GM23338 (cell line): ENCODE data around the gene PTPN12. TPM values are rescaled to one million over a fixed set of nuclear protein-coding genes. Genes with fewer than 3 reads are reported as not detected.
A peak's percentile ranks its signal among the peaks of the same experiment; 100 is the strongest.
"Not testable (repeated sequence)": the region's sequence is repeated elsewhere in the genome, so short reads cannot be mapped to it uniquely, and the experiment has no call there.

ENCODE experiments used
- ATAC-seq: fragments of 200-7000 bp; cut with Tn5 transposase; 3 replicates; pipeline ENCODE4 v1.9.1; 2020
- DNase-seq: peaks from one replicate; pipeline ENCODE4 v3.0.0-alpha.2; 2015; ENCODE audit warnings: low spot score
- H2AFZ ChIP-seq: fragments of 200-600 bp; sonication (generic); 2 replicates; pipeline ENCODE4 v1.8.0; 2016; ENCODE audit warnings: antibody characterized with exemption, mild to moderate bottlenecking, moderate library complexity
- H3F3A ChIP-seq: fragments of 200-600 bp; sonication (generic); replicated peaks from 2 replicates; pipeline ENCODE4 v1.8.0; 2017; ENCODE audit warnings: antibody characterized with exemption, mixed run types, low read depth
- H3K27ac ChIP-seq: fragments of 200-600 bp; sonication (generic); 2 replicates; pipeline ENCODE4 v1.6.1; 2016; ENCODE audit warnings: low read depth
- H3K27me3 ChIP-seq: fragments of 200-600 bp; sonication (generic); 2 replicates; pipeline ENCODE4 v1.8.0; 2016; ENCODE audit warnings: mild to moderate bottlenecking, mixed run types, moderate library complexity; ENCODE audit not compliant: insufficient read depth
- H3K36me3 ChIP-seq: fragments of 200-600 bp; sonication (generic); 2 replicates; pipeline ENCODE4 v1.8.0; 2016; ENCODE audit warnings: mild to moderate bottlenecking; ENCODE audit not compliant: insufficient read depth
- H3K4me1 ChIP-seq: fragments of 200-600 bp; sonication (generic); 2 replicates; pipeline ENCODE4 v1.8.0; 2016; ENCODE audit warnings: mild to moderate bottlenecking, moderate library complexity; ENCODE audit not compliant: insufficient read depth
- H3K4me2 ChIP-seq: fragments of 200-600 bp; sonication (generic); 2 replicates; pipeline ENCODE4 v1.7.1; 2017; ENCODE audit warnings: mixed run types
- H3K4me3 ChIP-seq: fragments of 200-600 bp; sonication (generic); 2 replicates; pipeline ENCODE4 v1.6.1; 2016; ENCODE audit warnings: mixed run types
- H3K79me2 ChIP-seq: fragments of 200-600 bp; sonication (generic); replicated peaks from 2 replicates; pipeline ENCODE4 v1.8.0; 2017; ENCODE audit warnings: mild to moderate bottlenecking; ENCODE audit not compliant: insufficient read depth
- H3K9me2 ChIP-seq: fragments of 200-600 bp; sonication (generic); 2 replicates; pipeline ENCODE4 v1.8.0; 2017; ENCODE audit not compliant: insufficient read depth
- H4K20me1 ChIP-seq: fragments of 200-600 bp; sonication (generic); replicated peaks from 2 replicates; pipeline ENCODE4 v1.8.0; 2017; ENCODE audit warnings: mild to moderate bottlenecking; ENCODE audit not compliant: insufficient read depth
- H3K27ac Mint-ChIP-seq: 2 replicates; pipeline ENCODE4 v1.8.0; 2020; ENCODE audit warnings: inconsistent platforms, mild to moderate bottlenecking, moderate library complexity, mixed read lengths
- H3K27me3 Mint-ChIP-seq: 3 replicates; pipeline ENCODE4 v1.8.0; 2022; ENCODE audit warnings: low read depth, mild to moderate bottlenecking, moderate library complexity, mixed read lengths, inconsistent platforms; ENCODE audit not compliant: insufficient read depth, poor library complexity
- H3K36me3 Mint-ChIP-seq: 3 replicates; pipeline ENCODE4 v1.8.0; 2021; ENCODE audit warnings: low read depth, mild to moderate bottlenecking, inconsistent platforms, moderate library complexity, mixed read lengths
- H3K4me1 Mint-ChIP-seq: 3 replicates; pipeline ENCODE4 v1.8.0; 2020; ENCODE audit warnings: mild to moderate bottlenecking, inconsistent platforms, mixed read lengths
- H3K4me3 Mint-ChIP-seq: 3 replicates; pipeline ENCODE4 v1.8.0; 2021; ENCODE audit warnings: moderate library complexity, mild to moderate bottlenecking, inconsistent platforms, mixed read lengths
- H3K9me3 Mint-ChIP-seq: 3 replicates; pipeline ENCODE4 v1.8.0; 2020; ENCODE audit warnings: moderate library complexity, mild to moderate bottlenecking, inconsistent platforms, mixed read lengths
- EZH2 ChIP-seq: fragments of 200-600 bp; sonication (generic); IDR thresholded peaks from one replicate; pipeline ENCODE4 v1.8.0; 2017; ENCODE audit warnings: antibody characterized with exemption, mild to moderate bottlenecking, low read depth; ENCODE audit not compliant: unreplicated experiment
- EZH2phosphoT487 ChIP-seq: fragments of 200-600 bp; sonication (generic); IDR thresholded peaks from one replicate; pipeline ENCODE4 v1.8.1; 2018; ENCODE audit warnings: antibody characterized with exemption; ENCODE audit not compliant: unreplicated experiment
- NANOG ChIP-seq: IDR thresholded peaks from 2 replicates; pipeline ENCODE4 v1.6.1; 2016; ENCODE audit warnings: antibody characterized with exemption, borderline replicate concordance
- POLR2AphosphoS5 ChIP-seq: IDR thresholded peaks from 2 replicates; pipeline ENCODE4 v1.6.1; 2016; ENCODE audit warnings: antibody characterized with exemption, low read depth
- STAT1 ChIP-seq: IDR thresholded peaks from one replicate; pipeline ENCODE4 v1.6.1; 2016; ENCODE audit warnings: antibody characterized with exemption; ENCODE audit not compliant: unreplicated experiment
- ZNF114 ChIP-seq: fragments of 250-450 bp; sonication (Bioruptor Pico); IDR thresholded peaks from 2 replicates; pipeline ENCODE4 v1.5.0; 2020; ENCODE audit warnings: mild to moderate bottlenecking, moderate library complexity
- ZNF331 ChIP-seq: fragments of 250-450 bp; sonication (Bioruptor Pico); IDR thresholded peaks from 2 replicates; pipeline ENCODE4 v1.5.0; 2020; ENCODE audit warnings: low read depth, mild to moderate bottlenecking, moderate library complexity
- polyA plus RNA-seq: library from polyadenylated mRNA; unstranded; fragments of >200 nt; fragmentation: Nextera tagmentation; extraction: Ambion mirVana; gene quantifications from 2 replicates; pipeline ENCODE4 v1.2.1, GENCODE V29; 2016
- total RNA-seq: library from RNA; depleted of rRNA; stranded (reverse); fragments of >200 nt; shearing (Covaris generic); gene quantifications from 2 replicates; pipeline ENCODE4 v1.2.3, GENCODE V29; 2014
- TF ChIP-seq, protein P1 (sequence below), 2 experiments: fragments of 200-600 bp in 1 of 2; sonication (generic) in 1 of 2; conservative IDR thresholded peaks; 2 replicates each; pipeline versions ENCODE4 v1.5.1 to v1.6.1; 2016 to 2017; ENCODE audit warnings: antibody characterized with exemption in 2 of 2, low read depth in 2 of 2, mild to moderate bottlenecking in 2 of 2, moderate library complexity in 1 of 2
- TF ChIP-seq, protein P2 (sequence below): IDR thresholded peaks from one replicate; pipeline ENCODE4 v1.6.1; 2018; ENCODE audit warnings: antibody characterized with exemption; ENCODE audit not compliant: unreplicated experiment

PTPN12 gene
- total and polyA plus RNA-seq, 2 experiments from 2014 or later = 58.8 to 187 TPM

DNA sequence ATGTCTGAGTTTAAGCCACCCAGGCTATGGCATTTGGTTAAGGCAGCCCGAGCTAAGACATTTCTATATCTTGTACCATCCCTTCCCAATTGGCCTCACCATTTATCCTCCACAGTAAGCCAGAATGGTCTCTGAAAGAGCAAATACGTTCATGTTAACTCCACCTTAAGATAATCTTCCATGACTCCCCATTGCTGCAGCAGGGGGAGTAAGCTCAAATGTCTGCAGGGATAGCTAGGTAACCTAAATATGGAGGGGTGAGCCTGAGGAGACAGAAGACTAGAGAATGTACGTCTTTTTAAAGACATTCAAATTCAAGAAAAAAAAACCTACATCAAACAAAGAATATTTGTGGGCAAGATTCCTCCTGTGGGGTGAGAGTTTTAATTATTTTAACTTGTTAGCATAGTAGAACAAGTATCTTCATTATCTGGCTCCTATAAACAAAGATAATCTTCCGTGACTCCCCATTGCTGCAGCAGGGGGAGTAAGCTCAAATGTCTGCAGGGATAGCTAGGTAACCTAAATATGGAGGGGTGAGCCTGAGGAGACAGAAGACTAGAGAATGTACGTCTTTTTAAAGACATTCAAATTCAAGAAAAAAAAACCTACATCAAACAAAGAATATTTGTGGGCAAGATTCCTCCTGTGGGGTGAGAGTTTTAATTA lies 24.0 kb upstream of the PTPN12 start:
- peaks cover 12% of the 10 kb centered on the region; the same call in 2 of the 3 replicates for H3K36me3 Mint-ChIP-seq
- H3K27ac ChIP-seq, H3K4me3 ChIP-seq, H2AFZ ChIP-seq, H3F3A ChIP-seq, H3K4me2 ChIP-seq, H4K20me1 ChIP-seq, H3K4me3 Mint-ChIP-seq, H3K4me1 ChIP-seq, H3K79me2 ChIP-seq, H3K27me3 Mint-ChIP-seq, H3K4me1 Mint-ChIP-seq, H3K36me3 ChIP-seq, DNase-seq, H3K27ac Mint-ChIP-seq, H3K9me2 ChIP-seq, H3K27me3 ChIP-seq: not testable (repeated sequence)
- peaks cover 17% of the 10 kb centered on the region for H3K9me3 Mint-ChIP-seq
- TF ChIP-seq, protein P1, sequence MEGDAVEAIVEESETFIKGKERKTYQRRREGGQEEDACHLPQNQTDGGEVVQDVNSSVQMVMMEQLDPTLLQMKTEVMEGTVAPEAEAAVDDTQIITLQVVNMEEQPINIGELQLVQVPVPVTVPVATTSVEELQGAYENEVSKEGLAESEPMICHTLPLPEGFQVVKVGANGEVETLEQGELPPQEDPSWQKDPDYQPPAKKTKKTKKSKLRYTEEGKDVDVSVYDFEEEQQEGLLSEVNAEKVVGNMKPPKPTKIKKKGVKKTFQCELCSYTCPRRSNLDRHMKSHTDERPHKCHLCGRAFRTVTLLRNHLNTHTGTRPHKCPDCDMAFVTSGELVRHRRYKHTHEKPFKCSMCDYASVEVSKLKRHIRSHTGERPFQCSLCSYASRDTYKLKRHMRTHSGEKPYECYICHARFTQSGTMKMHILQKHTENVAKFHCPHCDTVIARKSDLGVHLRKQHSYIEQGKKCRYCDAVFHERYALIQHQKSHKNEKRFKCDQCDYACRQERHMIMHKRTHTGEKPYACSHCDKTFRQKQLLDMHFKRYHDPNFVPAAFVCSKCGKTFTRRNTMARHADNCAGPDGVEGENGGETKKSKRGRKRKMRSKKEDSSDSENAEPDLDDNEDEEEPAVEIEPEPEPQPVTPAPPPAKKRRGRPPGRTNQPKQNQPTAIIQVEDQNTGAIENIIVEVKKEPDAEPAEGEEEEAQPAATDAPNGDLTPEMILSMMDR (conservative IDR thresholded peaks at IDR 0.05; ENCODE audit: low read depth in 2 of 2) = peak in 1 of 2 experiments; percentile 32; a peak in 3 of 4 replicates
- ATAC-seq = peak; percentile 72

DNA sequence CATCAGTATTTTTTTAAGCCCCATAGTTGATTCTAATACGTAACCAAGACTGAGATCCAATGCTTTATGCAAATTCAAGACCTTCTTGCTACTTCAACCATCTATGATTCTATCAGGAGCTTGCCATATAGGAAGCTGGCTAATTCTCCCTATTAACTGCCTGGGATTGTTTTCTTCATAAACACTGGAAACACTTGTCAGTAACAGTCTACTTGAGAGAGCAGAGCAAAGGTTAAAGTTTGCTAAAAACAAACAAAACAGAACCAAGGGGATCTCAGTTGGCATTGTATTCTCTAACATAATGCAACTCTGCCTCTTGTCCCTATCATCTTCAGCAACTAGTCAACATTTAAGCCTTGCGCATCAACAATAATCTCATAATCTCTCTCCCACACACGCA lies 21.0 kb upstream of the PTPN12 start:
- 0 out of 2 replicates have a peak, but pooled peaks cover 2% of the 10 kb centered on the region for H4K20me1 ChIP-seq
- peaks cover 3% of the 10 kb centered on the region; the same call in 1 of the 2 replicates for H3K9me2 ChIP-seq
- H3K4me3 ChIP-seq = no peak overlapping the region
- H3F3A ChIP-seq = no peaks in the 10 kb centered on the region
- no peaks in the 10 kb centered on the region for H3K27me3 ChIP-seq
- DNase-seq (no peak), ATAC-seq (no peak)
- H3K36me3 ChIP-seq = no peaks in the 10 kb centered on the region
- TF ChIP-seq POLR2AphosphoS5 = no peak
- TF ChIP-seq ZNF114 (CRISPR knock-in tag) = no peak
- TF ChIP-seq, protein P1 (conservative IDR thresholded peaks at IDR 0.05; ENCODE audit: low read depth in 2 of 2) = no peak
- no peak for TF ChIP-seq EZH2phosphoT487
- H3K4me2 ChIP-seq = no peak overlapping the region
- H3K27ac ChIP-seq = no peak overlapping the region
- Mint-ChIP-seq H3K4me3 (no peak overlapping the region), H3K4me1 (peaks cover 4% of the 10 kb centered on the region; the same call in 1 of the 3 replicates), H3K36me3 (peaks cover 2% of the 10 kb centered on the region; the same call in 1 of the 3 replicates), H3K27ac (no peak overlapping the region), H3K27me3 (no peaks in the 10 kb centered on the region), H3K9me3 (peaks cover 6% of the 10 kb centered on the region; the same call in 1 of the 3 replicates)
- no peaks in the 10 kb centered on the region for H3K79me2 ChIP-seq
- no peak overlapping the region for H2AFZ ChIP-seq
- H3K4me1 ChIP-seq = no peaks in the 10 kb centered on the region

DNA sequence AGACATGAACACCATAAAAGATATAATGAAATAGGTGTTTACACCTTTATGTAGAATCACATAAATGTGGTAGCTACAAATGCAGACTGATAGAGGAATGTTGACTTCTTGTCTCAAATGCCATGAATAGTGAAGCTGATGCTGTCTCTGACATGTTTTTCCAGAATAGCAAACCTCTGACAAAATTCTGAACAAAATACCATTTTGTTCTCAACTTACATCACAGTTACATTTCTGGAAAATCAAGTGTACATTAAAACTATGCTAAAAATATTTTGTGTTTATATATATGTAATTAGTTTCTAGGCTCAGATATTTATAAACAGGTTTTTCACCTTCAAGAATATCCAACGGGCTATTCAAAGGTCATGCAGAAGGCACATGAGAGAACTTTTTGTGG lies 16.8 kb upstream of the PTPN12 start:
- H3K79me2 ChIP-seq = no peaks in the 10 kb centered on the region
- no peaks in the 10 kb centered on the region for H3K27me3 Mint-ChIP-seq
- H3K27ac ChIP-seq = no peak overlapping the region
- H3F3A ChIP-seq = no peaks in the 10 kb centered on the region
- H3K4me3 ChIP-seq = no peak overlapping the region
- H3K9me2 ChIP-seq = peaks cover 7% of the 10 kb centered on the region; the same call in 1 of the 2 replicates
- no peaks in the 10 kb centered on the region for H3K4me1 ChIP-seq
- no peak overlapping the region for H3K27ac Mint-ChIP-seq
- H3K4me2 ChIP-seq = no peak overlapping the region
- H4K20me1 ChIP-seq = 0 out of 2 replicates have a peak, but pooled peaks cover 2% of the 10 kb centered on the region
- H3K36me3 Mint-ChIP-seq = no peaks in the 10 kb centered on the region
- no peak overlapping the region for H3K4me3 Mint-ChIP-seq
- no peaks in the 10 kb centered on the region; the same call in 2 of the 3 replicates for H3K9me3 Mint-ChIP-seq
- H3K27me3 ChIP-seq = no peaks in the 10 kb centered on the region
- H2AFZ ChIP-seq = no peak overlapping the region
- ATAC-seq (no peak), DNase-seq (no peak)
- peaks cover 4% of the 10 kb centered on the region; the same call in 1 of the 3 replicates for H3K4me1 Mint-ChIP-seq
- H3K36me3 ChIP-seq = no peaks in the 10 kb centered on the region
- TF ChIP-seq EZH2phosphoT487 (no peak), STAT1 (no peak), EZH2 (no peak), ZNF331 (CRISPR knock-in tag) (no peak), NANOG (no peak)
- TF ChIP-seq, protein P2, sequence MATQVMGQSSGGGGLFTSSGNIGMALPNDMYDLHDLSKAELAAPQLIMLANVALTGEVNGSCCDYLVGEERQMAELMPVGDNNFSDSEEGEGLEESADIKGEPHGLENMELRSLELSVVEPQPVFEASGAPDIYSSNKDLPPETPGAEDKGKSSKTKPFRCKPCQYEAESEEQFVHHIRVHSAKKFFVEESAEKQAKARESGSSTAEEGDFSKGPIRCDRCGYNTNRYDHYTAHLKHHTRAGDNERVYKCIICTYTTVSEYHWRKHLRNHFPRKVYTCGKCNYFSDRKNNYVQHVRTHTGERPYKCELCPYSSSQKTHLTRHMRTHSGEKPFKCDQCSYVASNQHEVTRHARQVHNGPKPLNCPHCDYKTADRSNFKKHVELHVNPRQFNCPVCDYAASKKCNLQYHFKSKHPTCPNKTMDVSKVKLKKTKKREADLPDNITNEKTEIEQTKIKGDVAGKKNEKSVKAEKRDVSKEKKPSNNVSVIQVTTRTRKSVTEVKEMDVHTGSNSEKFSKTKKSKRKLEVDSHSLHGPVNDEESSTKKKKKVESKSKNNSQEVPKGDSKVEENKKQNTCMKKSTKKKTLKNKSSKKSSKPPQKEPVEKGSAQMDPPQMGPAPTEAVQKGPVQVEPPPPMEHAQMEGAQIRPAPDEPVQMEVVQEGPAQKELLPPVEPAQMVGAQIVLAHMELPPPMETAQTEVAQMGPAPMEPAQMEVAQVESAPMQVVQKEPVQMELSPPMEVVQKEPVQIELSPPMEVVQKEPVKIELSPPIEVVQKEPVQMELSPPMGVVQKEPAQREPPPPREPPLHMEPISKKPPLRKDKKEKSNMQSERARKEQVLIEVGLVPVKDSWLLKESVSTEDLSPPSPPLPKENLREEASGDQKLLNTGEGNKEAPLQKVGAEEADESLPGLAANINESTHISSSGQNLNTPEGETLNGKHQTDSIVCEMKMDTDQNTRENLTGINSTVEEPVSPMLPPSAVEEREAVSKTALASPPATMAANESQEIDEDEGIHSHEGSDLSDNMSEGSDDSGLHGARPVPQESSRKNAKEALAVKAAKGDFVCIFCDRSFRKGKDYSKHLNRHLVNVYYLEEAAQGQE = no peak
